CD4-positive, alpha-beta T cell treated with Interleukin-10 for 1 hour (primary cell): ENCODE results near the gene PMM1.

Source experiments
- DNase-seq: peaks from one replicate; pipeline ENCODE4 v3.0.0-alpha.2; 2020

The PMM1 gene

GRCh38 chr22:41534219-41534618 lies 55.4 kb downstream of the PMM1 start:
- DNase-seq = no peak

- peak; percentile 74 for DNase-seq
Measured at GRCh38 chr22:41532908-41533825, 56.5 kb downstream of the PMM1 start.

- no peak for DNase-seq
Measured at GRCh38 chr22:41531715-41532477, 57.7 kb downstream of the PMM1 start.

- DNase-seq = no peak
Measured at GRCh38 chr22:41530890-41531714, 58.5 kb downstream of the PMM1 start.

- DNase-seq = no peak
Measured at GRCh38 chr22:41528938-41529561, 60.6 kb downstream of the PMM1 start.

- DNase-seq = no peak
Measured at GRCh38 chr22:41528132-41528766, 61.4 kb downstream of the PMM1 start.
